ENCODE data around the gene EHMT2. TPM values are rescaled to one million over a fixed set of nuclear protein-coding genes. Genes with fewer than 3 reads are reported as not detected.

Gene EHMT2
- total RNA-seq, 1 donor from 2014 or later = 202 TPM

DNA sequence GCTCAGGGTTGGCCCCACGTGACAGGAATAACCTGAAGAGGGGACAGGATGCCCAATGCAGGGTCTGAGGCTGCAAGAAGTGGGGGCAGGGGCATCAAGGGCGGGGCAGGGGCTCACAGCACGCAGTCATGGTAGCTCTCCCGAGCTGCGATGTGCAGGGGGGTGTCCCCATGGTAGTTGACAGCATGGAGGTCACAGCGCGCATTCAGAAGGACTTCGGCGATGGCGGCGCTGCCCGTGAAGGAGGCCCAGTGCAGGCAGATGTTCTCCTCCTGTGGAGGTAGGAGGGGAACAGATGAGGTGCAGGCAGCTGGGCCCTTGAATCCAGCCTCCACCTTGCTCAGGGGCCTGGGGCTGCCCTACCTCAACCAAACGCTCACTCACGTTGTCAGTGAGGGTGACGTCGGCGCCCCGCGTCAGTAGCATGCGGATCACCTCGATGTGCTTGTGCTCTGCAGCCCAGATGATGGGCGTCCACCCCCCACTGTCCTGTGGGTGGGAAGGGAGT lies 12.9 kb downstream of the EHMT2 start:
- Mint-ChIP-seq H3K4me1 (peaks cover 6% of the 10 kb centered on the region), H3K4me3 (no peak overlapping the region), H3K27ac (ENCODE audit: unreplicated experiment) (no peak overlapping the region), H3K27me3 (ENCODE audit: low read depth) (no peaks in the 10 kb centered on the region), H3K36me3 (ENCODE audit: low read depth) (peaks cover 19% of the 10 kb centered on the region), H3K9me3 (no peaks in the 10 kb centered on the region)
- TF ChIP-seq, protein P1, sequence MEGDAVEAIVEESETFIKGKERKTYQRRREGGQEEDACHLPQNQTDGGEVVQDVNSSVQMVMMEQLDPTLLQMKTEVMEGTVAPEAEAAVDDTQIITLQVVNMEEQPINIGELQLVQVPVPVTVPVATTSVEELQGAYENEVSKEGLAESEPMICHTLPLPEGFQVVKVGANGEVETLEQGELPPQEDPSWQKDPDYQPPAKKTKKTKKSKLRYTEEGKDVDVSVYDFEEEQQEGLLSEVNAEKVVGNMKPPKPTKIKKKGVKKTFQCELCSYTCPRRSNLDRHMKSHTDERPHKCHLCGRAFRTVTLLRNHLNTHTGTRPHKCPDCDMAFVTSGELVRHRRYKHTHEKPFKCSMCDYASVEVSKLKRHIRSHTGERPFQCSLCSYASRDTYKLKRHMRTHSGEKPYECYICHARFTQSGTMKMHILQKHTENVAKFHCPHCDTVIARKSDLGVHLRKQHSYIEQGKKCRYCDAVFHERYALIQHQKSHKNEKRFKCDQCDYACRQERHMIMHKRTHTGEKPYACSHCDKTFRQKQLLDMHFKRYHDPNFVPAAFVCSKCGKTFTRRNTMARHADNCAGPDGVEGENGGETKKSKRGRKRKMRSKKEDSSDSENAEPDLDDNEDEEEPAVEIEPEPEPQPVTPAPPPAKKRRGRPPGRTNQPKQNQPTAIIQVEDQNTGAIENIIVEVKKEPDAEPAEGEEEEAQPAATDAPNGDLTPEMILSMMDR (conservative IDR thresholded peaks at IDR 0.05) = no peak
- DNase-seq (ENCODE audit: low read depth, low spot score) = no peak

DNA sequence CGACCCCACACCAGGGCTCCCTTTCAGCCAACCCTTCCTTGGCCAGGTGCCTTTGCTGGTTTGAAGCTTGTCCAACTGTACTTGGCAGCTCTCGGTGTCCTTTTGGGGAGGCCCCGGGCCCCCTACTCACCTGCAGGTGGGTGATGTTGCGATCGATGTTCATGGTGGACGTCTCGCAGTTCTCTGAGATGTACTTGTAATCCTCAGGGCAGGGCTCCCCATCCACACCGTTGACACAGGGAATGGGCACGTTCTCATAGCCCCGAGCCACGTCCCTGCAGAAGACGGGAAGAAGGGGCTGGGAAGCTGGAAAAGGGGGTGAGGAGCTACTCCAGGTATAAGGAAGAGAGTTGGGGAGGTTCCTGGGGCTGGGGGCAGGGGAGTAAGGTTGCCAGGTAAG lies 13.8 kb downstream of the EHMT2 start:
- peaks cover 16% of the 10 kb centered on the region for H3K36me3 Mint-ChIP-seq (ENCODE audit: low read depth)
- no peaks in the 10 kb centered on the region for H3K27me3 Mint-ChIP-seq (ENCODE audit: low read depth)
- no peaks in the 10 kb centered on the region for H3K9me3 Mint-ChIP-seq
- peaks cover 6% of the 10 kb centered on the region for H3K4me1 Mint-ChIP-seq
- no peak overlapping the region for H3K27ac Mint-ChIP-seq (ENCODE audit: unreplicated experiment)
- DNase-seq (ENCODE audit: low read depth, low spot score) = no peak
- TF ChIP-seq, protein P1 (conservative IDR thresholded peaks at IDR 0.05) = no peak
- H3K4me3 Mint-ChIP-seq = no peak overlapping the region

DNA sequence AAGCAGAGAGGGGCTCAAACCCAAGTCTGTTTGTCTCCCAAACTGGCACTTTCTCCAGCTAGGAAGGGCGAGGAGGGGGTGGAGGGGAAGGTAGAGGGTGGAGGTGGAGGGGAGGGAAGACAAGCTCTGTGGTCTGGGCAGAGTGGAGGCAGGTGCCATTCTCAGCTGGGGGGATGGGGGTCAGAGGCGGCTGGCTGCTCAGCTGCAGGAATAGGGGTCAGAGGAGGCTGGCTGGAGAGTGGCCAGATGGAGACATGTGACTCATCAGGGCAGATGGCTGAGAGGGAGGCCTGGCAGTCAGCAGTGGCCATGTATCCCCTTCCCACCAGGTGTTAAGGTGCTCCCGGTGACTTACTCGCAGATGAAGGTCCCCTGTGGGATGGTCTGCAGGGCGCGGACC lies 15.2 kb downstream of the EHMT2 start:
- Mint-ChIP-seq H3K36me3 (ENCODE audit: low read depth) (peaks cover 16% of the 10 kb centered on the region), H3K27ac (ENCODE audit: unreplicated experiment) (no peak overlapping the region), H3K4me1 (peaks cover 6% of the 10 kb centered on the region), H3K4me3 (no peak overlapping the region), H3K27me3 (ENCODE audit: low read depth) (no peaks in the 10 kb centered on the region), H3K9me3 (no peaks in the 10 kb centered on the region)
- TF ChIP-seq, protein P1 (conservative IDR thresholded peaks at IDR 0.05) = no peak
- no peak for DNase-seq (ENCODE audit: low read depth, low spot score)

DNA sequence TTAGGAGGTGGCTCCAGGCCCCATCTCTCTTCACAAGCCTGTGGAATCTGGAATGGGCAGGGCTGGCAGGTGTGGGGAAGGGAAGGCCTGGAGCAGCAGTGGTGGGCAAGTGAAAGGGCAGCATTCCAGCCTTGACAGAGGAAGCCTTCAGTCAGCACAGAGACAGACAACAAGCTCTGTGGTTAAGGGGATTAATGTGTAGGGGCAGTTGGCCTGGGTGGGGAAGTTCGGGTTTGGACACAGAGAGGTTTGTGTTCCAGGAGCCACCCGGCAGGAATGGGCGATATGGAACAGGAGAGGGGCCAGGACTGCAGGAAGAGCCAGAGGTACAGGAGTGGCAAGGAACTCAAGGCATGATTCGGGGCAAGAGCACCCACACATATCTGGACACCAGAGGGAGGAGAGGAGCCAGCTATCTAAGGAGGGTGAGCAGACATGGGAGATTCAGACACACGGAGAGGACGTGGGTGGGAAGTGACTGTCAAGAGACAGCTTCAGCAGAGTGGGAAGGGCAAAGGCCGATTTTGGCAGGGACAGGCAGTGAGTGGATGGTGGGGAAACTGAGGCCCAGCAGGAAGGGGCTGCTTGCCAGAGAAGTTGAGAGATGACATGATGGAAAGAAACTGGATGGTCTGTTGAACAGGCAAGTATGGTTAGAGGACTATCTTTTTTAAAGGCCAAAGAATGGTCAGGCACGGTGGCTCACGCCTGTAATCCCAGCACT lies 16.2 kb downstream of the EHMT2 start:
- Mint-ChIP-seq H3K27ac (ENCODE audit: unreplicated experiment) (no peak overlapping the region), H3K27me3 (ENCODE audit: low read depth) (no peaks in the 10 kb centered on the region), H3K4me3 (no peak overlapping the region), H3K4me1 (peaks cover 4% of the 10 kb centered on the region), H3K9me3 (no peaks in the 10 kb centered on the region), H3K36me3 (ENCODE audit: low read depth) (peaks cover 16% of the 10 kb centered on the region)
- TF ChIP-seq, protein P1 (conservative IDR thresholded peaks at IDR 0.05) = no peak
- no peak for DNase-seq (ENCODE audit: low read depth, low spot score)

DNA sequence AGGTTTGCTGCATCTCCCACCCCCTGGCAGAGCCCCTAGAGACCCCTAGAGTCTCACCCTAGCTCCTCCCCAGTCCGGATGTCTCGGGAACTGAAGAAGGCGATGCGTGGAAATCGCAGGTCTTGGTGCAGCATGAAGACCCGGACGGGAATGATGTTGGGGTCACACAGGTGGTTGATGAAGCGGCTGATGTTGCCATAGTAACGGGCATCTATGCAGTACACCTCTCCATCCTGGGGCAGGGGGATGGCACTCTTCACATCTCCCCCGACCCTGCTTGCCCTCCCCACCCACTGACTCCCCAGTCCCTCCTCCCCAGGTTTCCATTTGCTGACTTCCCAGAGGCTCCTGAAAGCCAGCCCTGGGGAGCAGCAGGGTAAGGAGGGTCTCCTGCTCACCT lies 16.9 kb downstream of the EHMT2 start:
- Mint-ChIP-seq H3K27me3 (ENCODE audit: low read depth) (no peaks in the 10 kb centered on the region), H3K36me3 (ENCODE audit: low read depth) (peaks cover 11% of the 10 kb centered on the region), H3K4me3 (no peak overlapping the region), H3K9me3 (no peaks in the 10 kb centered on the region), H3K27ac (ENCODE audit: unreplicated experiment) (no peak overlapping the region), H3K4me1 (no peaks in the 10 kb centered on the region)
- TF ChIP-seq, protein P1 (conservative IDR thresholded peaks at IDR 0.05) = no peak
- no peak for DNase-seq (ENCODE audit: low read depth, low spot score)

Data from neural crest cell (in vitro differentiated cells).